Renal cortex interstitium (tissue), 11 donors: ENCODE measurements around the gene MAGIX. TPM values are rescaled to one million over a fixed set of nuclear protein-coding genes. Genes with fewer than 3 reads are reported as not detected.
"Not testable (repeated sequence)": the region's sequence is repeated elsewhere in the genome, so short reads cannot be mapped to it uniquely, and the experiment has no call there.

ENCODE experiments used
- DNase-seq, 11 donors: peaks; one replicate each; pipeline ENCODE4 v3.0.0-alpha.2; 2013; ENCODE audit warnings: low read depth in 9 of 11, low spot score in 4 of 11; ENCODE audit errors: extremely low read depth in 1 of 11
- polyA plus RNA-seq, 3 donors: library from polyadenylated mRNA; unstranded; fragments of 120-200 nt; gene quantifications; one replicate each; pipeline ENCODE4 v1.2.1, GENCODE V29; 2013; ENCODE audit not compliant: insufficient read length in 3 of 3

MAGIX gene
- polyA plus RNA-seq, 3 donors: 2.7 to 6.9 (median 5.5) TPM

GRCh38 chrX:49155243-49155899, 7.2 kb upstream of the MAGIX start:
- DNase-seq: peak in 4 of 11 donors; percentile 43 to 68 (median 54)

DNA sequence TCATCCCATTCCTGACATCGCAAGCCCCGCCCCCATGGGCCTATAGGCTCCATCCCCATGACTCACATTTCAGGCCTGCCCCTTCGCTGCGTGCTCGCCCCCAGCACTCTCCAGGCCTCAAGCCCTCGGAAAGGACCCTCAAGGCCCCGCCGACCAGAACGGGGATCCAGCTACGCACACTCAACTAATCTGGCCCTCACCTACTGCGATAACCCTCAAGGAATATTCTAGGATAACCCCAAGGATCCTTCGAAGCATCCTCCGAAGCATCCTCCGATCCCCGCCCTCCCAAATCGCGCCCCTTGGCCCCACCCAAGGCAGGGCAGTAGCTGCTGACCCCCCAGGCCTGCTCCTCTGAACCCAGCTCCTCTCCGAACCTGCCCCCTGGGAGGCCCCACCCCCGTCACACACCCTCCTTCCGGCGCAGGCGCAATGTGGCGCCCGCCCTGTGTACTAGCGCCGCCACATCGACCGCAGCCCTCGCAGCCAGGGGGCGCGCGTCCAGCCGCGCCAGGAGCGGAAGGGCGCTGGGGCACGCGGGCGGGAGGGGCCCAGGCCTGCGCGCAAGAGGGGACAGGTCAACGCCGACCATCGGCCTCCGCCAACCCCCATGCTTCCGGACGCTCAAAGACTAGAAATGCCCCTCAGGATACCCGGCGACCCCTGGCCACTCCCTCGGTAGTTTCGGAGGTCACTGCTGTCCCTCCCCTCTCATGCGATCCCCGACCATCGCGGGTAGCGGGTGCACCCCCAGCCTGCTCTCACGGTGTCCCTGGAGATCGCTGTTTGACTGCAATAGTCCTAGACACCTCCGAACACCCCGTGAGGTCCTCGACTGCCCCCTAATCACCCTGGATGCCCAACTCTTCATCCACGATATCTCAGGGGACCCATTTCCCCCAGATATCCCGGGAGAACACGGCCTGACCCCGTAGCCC, 6.4 kb upstream of the MAGIX start:
- peak in 8 of 11 donors; percentile 50 to 85 (median 74) for DNase-seq

- DNase-seq: no peak
These were observed 5.4 kb upstream of the MAGIX start for GRCh38 chrX:49157194-49157593.

DNA sequence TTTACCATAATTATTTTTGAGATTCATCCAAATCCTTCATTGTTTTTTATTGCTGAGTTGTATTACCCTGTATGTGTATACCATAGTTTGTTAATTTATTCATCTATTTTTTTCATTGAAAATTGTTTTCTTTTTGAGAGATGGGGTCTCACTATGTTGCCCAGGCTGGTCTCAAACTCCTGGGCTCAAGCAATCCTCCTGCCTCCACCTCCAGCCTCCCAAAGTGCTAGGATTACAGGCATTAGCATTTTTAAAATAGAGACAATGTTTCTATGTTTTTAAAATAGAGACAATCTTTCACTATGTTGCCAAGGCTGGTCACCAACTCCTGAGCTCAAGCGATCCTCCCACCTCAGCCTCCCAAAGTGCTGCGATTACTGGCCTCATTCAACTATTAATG, 1.6 kb upstream of the MAGIX start:
- DNase-seq: no peak

- no peak for DNase-seq
These were observed 926 bp upstream of the MAGIX start for GRCh38 chrX:49161632-49162031.

- peak in 5 of 11 donors; percentile 61 to 75 (median 70) for DNase-seq
These were observed 1.2 kb downstream of the MAGIX start for GRCh38 chrX:49163555-49164419.

- no peak for DNase-seq
These were observed 2.2 kb downstream of the MAGIX start for GRCh38 chrX:49164589-49165360.

DNA sequence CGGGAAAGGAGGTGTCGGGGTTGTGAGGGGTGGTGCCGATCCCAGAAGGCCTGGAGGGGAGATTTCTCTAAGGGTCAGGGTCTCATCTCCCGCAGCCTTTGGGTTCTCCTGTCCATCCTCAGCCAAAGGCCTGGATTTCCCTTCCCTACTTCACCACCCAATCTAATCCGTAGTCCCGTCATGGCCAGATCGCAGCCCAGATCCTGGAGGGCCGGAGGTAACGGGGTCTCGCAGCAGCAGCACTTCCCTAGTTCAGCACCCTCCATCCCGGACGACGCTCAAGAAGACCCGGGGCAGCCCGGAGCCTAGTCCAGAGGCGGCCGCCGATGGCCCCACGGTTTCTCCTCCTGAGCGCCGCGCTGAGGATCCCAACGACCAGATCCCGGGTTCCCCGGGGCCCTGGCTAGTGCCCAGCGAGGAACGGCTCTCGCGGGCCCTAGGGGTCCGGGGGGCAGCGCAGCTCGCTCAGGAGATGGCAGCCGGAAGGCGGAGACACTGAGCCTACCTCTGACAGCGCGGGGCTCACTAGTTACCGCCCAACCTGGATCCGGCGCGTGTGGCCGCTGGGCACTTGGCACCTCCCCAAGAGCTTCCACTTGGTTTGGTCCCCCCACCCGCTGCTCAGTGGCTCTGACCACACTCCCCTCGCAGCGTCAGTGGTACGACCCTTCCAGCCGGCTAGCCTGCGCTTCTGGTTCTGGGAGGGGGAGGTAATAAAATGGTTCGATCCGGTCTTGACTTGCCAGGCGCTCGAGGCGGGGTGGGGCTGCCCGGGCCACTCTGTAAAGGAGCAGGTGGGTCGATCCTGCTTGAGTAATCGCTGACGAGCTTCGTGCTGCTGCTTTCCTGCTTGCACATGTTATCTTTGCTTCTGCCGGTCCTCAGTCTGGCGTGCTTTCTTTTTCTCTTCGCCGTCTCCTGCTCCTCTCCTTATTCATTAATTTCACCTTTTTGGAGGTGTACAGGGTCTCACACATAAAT, 3.6 kb downstream of the MAGIX start:
- DNase-seq: peak in 7 of 11 donors; percentile 70 to 85 (median 73)

GRCh38 chrX:49166914-49167739, 4.6 kb downstream of the MAGIX start:
- no peak for DNase-seq

GRCh38 chrX:49167740-49168108, 5.2 kb downstream of the MAGIX start:
- no peak for DNase-seq

DNA sequence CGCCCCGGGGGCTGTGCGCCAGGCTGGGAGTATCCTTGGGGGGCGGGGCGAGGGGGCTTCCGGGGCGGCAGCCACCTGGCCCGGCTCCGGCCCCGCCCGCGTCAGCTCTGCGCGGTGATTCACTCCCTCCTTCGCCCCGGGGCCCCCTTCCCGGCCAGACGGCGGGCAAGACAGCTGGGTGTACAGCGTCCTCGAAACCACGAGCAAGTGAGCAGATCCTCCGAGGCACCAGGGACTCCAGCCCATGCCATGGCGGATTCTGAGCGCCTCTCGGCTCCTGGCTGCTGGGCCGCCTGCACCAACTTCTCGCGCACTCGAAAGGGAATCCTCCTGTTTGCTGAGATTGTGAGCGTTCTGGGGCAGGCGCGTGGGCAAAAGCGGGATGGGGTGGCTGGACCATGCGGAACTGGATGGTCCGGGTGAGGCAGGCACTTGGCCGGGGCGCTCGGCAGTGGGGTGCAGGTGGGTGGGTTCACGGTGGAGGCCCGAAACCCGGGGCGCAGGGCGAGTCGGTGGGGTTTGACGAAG, 9.3 kb downstream of the MAGIX start, which contains the start of gene PLP2:
TSS of gene PLP2 (plus strand) at position 147 of the 528 bp plus-strand sequence. CDS start at position 250, 103 bp downstream.
- DNase-seq: no peak

DNA sequence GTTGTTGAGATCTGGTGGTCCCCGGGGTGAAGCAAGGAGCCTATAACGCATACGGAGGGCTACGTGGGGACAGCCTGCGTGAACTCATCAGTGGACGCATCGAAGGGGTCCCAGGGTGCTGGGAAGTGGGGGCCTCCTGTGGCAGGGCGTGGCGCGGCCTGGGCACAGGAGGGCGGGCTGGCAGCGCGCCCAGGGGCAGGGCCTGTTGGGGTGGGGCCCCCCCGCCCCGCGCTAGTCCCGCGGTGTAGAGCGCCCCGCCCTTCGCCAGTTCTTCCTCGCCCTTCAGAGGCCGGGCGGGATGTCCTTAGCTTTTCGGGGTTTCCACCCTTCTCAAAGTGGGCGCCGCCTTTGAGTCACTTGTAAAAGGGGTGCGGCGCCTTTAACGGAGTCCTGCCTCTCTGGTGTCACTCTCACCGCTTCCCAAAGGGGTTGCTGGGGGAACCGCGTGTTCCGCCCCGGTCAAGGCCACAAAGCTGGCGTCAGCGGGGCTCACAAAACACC, 9.8 kb downstream of the MAGIX start:
- DNase-seq: no peak

- DNase-seq: not testable (repeated sequence)
These were observed 11.0 kb downstream of the MAGIX start for GRCh38 chrX:49173544-49173943.

DNA sequence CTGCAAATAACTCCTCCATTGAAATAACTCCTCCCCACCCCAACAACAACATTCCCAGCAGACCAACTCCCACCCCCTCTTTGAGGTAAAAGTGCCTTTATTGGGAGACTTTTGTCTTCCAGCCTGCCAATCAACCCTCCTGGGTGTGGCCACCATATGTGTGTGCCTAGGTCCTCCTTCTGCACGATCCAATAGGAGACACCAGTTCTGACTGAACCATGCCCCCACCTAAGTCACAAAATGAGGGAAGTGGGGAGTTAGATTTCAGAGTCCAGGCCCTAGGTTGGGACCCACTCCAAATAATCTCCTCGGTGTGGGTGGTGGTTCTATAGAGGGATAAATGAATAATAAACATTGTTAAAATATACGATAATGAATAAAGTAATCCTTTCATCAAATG, 12.2 kb downstream of the MAGIX start:
- DNase-seq: no peak

- no peak for DNase-seq
These were observed 13.1 kb downstream of the MAGIX start for GRCh38 chrX:49175435-49176274.
